ENCODE measurements around the gene MACROD2.

The MACROD2 gene

DNA sequence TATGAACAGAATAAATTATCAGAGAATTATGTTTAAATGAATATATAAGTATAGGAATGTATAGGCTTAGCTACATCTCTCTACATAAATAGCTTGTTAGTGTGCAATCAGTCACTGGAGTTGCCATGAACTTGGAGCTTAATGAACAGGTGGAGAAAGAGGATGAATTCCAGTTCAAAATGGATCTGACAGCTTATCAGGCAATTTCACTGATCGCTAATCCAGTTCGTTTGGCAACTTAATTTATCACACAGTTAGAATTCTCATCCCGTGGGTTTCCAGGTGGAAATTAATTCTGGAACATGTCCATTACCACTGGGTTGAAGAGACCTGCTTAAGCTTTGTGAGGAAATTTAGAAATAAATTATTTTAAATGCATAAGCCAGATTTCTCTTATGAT is 118.1 kb downstream of the MACROD2 start:
- TF ChIP-seq, protein P1, sequence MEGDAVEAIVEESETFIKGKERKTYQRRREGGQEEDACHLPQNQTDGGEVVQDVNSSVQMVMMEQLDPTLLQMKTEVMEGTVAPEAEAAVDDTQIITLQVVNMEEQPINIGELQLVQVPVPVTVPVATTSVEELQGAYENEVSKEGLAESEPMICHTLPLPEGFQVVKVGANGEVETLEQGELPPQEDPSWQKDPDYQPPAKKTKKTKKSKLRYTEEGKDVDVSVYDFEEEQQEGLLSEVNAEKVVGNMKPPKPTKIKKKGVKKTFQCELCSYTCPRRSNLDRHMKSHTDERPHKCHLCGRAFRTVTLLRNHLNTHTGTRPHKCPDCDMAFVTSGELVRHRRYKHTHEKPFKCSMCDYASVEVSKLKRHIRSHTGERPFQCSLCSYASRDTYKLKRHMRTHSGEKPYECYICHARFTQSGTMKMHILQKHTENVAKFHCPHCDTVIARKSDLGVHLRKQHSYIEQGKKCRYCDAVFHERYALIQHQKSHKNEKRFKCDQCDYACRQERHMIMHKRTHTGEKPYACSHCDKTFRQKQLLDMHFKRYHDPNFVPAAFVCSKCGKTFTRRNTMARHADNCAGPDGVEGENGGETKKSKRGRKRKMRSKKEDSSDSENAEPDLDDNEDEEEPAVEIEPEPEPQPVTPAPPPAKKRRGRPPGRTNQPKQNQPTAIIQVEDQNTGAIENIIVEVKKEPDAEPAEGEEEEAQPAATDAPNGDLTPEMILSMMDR (IDR thresholded peaks at IDR 0.05; ENCODE audit: insufficient read depth, low read length, missing control alignments) = no peak
- DNase-seq (ENCODE audit: low read depth, low spot score) = no peak
- POLR2A ChIA-PET = no interaction called here
- CTCF ChIA-PET = no interaction called here
- no peak overlapping the region for H3K4me3 ChIP-seq (ENCODE audit: low read depth, low read length)

DNA sequence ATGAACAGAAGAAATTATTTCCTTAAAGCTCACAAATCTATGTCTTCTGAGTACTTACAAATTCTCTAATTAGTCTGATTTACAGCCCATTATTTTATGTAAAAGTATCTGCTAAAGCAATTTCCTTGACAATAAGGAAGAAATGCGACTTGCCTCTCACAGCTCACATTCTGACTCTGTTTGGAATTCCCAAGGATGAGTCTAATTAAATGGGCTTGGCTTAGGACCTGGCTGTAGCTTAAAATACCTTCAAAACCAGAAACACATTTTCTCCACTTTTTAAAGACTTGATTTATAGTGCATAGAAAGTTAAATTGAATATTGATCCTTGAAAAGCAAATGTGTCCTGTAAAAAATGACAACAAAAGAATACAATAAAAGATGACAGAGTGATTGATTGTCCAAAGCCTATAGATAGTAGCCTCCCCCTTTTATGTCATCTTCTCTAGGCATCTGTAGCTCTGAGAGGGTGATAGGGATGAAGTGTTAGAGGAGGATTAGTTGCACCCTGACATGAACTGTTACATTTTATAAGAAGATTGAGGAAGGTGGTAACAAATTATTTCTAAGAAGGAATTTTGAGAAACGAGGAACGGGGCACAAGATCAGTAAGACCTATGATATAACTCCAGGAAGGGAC is 118.9 kb downstream of the MACROD2 start:
- no peak overlapping the region for H3K4me3 ChIP-seq (ENCODE audit: low read depth, low read length)
- TF ChIP-seq, protein P1 (IDR thresholded peaks at IDR 0.05; ENCODE audit: insufficient read depth, low read length, missing control alignments) = no peak
- POLR2A ChIA-PET = no interaction called here
- CTCF ChIA-PET = no interaction called here
- DNase-seq (ENCODE audit: low read depth, low spot score) = no peak

DNA sequence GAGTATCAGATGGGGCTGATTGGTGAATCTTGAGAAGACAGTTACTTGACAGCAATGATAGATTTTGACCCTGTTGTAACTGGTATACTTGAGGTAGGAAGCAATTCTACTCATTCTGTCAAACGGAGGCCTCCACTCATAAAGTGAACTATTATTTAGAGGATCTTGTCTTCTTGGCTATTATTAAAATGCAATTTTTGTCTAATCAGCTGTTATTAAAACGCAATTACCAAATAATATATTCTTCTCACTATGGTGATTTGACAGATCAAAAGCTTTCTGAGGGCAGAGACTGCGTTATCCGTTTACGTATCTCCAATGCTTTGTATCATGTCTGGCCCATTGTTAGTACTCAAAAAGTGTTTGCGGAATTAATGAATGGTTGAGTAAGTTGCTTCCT is 120.7 kb downstream of the MACROD2 start:
- TF ChIP-seq, protein P1 (IDR thresholded peaks at IDR 0.05; ENCODE audit: insufficient read depth, low read length, missing control alignments) = no peak
- H3K4me3 ChIP-seq (ENCODE audit: low read depth, low read length) = no peak overlapping the region
- ChIA-PET POLR2A (no interaction called here), CTCF (no interaction called here)
- DNase-seq (ENCODE audit: low read depth, low spot score) = no peak

DNA sequence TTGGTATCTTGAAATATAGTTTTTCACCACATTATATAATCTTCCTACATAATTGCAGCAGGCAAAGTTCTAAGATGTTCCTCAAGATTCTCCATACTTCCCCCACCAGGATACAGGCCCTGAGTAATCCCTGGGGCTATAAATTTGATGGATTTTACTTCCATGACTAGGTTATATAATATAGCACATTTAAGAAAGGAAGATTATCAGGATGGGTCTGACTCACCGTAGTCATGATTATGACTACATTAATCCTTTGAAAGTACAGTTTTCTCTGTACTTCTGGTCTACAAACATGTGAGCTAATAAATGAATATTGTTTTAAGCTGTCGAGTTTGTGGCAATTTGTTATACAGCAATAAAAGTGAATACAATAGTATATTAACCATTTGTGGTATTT is 122.5 kb downstream of the MACROD2 start:
- CTCF ChIA-PET = no interaction called here
- DNase-seq (ENCODE audit: low read depth, low spot score) = no peak

DNA sequence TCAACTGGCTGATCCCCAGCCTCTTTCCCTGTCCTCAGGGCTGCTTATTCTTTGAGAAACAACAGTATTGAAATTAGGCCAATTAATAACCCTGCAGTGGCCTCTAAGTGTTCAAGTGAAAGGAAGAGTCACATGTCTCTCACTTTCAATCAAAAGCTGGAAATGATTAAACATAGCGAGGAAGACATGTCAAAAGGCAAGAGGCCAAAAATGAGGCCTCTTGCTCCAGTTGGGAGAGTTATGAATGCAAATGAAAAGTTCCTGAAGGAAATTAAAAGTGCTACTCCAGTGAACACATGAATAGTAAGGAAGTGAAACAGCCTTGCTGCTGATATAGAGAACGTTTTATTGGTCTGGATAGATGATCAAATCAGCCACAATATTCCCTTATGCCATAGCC is 131.5 kb downstream of the MACROD2 start:
- POLR2A ChIA-PET = no interaction called here
- TF ChIP-seq, protein P1 (IDR thresholded peaks at IDR 0.05; ENCODE audit: insufficient read depth, low read length, missing control alignments) = no peak
- no peak overlapping the region for H3K4me3 ChIP-seq (ENCODE audit: low read depth, low read length)
- CTCF ChIA-PET = no interaction called here
- no peak for DNase-seq (ENCODE audit: low read depth, low spot score)

More for the DNA sequence above, 122.5 kb downstream of the MACROD2 start:
- POLR2A ChIA-PET = no interaction called here
- TF ChIP-seq, protein P1 (IDR thresholded peaks at IDR 0.05; ENCODE audit: insufficient read depth, low read length, missing control alignments) = no peak
- no peak overlapping the region for H3K4me3 ChIP-seq (ENCODE audit: low read depth, low read length)

DNA sequence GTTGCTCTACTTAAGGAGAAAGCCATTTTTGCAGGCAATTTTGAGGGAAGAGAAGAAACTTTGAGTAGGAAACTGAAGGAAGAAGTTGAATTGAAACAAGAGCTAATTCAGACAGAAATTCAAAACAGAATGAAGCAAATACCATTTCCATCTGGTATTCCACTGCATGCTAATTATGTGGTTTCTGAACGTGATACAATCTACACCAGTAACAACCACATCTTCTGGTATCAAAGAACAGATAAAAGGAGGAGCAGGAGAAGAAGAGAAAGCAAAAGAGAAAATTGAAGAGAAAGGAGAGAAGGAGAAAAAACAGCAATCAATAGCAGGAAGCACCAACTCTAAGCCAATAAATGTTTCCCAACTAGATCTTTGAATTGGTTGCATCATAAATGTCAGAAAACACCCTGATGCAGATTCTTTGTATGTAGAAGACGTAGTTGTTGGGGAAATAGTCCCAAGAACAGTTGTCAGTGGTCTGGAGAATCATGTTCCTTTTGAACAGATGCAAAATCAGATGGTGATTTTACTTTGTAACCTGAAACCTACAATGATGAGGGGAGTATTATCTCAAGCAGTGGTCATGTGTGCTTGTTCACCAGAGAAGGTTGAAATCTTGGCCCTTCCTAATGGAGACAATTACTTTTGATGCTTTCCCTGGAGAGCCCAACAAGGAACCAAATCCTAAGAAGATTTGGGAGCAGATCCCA is 132.4 kb downstream of the MACROD2 start:
- TF ChIP-seq, protein P1 (IDR thresholded peaks at IDR 0.05; ENCODE audit: insufficient read depth, low read length, missing control alignments) = no peak
- H3K4me3 ChIP-seq (ENCODE audit: low read depth, low read length) = no peak overlapping the region
- no peak for DNase-seq (ENCODE audit: low read depth, low spot score)
- ChIA-PET CTCF (no interaction called here), POLR2A (no interaction called here)
